ACHN (cell line): ENCODE data around the gene NGFR.

Experiments used
- DNase-seq: peaks from one replicate; pipeline ENCODE4 v3.0.0-alpha.2; 2015
- in situ Hi-C: cut with HindIII; loops from 2 replicates; pipeline ENCODE4 v1.10.0; 2017; ENCODE audit warnings: low sequenced_read_pairs, low pct_ligation_motif_present, low pct_unique_long_range_greater_than_20kb

Gene NGFR

GRCh38 chr17:49510059-49510719 is 15.1 kb downstream of the NGFR start:
- DNase-seq = no peak
- in situ Hi-C loops = no loop called here

GRCh38 chr17:49510720-49511110 is 15.6 kb downstream of the NGFR start:
- DNase-seq = no peak
- in situ Hi-C loops = no loop called here

- no peak for DNase-seq
- in situ Hi-C loops = no loop called here
Measured at GRCh38 chr17:49511810-49512209, 16.7 kb downstream of the NGFR start.

- DNase-seq = no peak
- in situ Hi-C loops = no loop called here
Measured at GRCh38 chr17:49512296-49513043, 17.4 kb downstream of the NGFR start.

GRCh38 chr17:49513044-49513395 is 17.9 kb downstream of the NGFR start:
- in situ Hi-C loops = no loop called here
- DNase-seq = no peak

- in situ Hi-C loops = no loop called here
- DNase-seq = no peak
Measured at GRCh38 chr17:49513641-49514040, 18.5 kb downstream of the NGFR start.

GRCh38 chr17:49514071-49514721 is 19.1 kb downstream of the NGFR start:
- in situ Hi-C loops = no loop called here
- peak; percentile 39 for DNase-seq

- in situ Hi-C loops = no loop called here
- DNase-seq = peak; percentile 92
Measured at GRCh38 chr17:49515196-49515770, 20.2 kb downstream of the NGFR start.

GRCh38 chr17:49516180-49516579 is 21.1 kb downstream of the NGFR start:
- DNase-seq = no peak
- in situ Hi-C loops = no loop called here

- DNase-seq = no peak
- in situ Hi-C loops = no loop called here
Measured at GRCh38 chr17:49518346-49519078, 23.4 kb downstream of the NGFR start.

- no peak for DNase-seq
- in situ Hi-C loops = no loop called here
Measured at GRCh38 chr17:49519781-49520180, 24.7 kb downstream of the NGFR start.

GRCh38 chr17:49520386-49521087 is 25.4 kb downstream of the NGFR start:
- in situ Hi-C loops = no loop called here

GRCh38 chr17:49521088-49521450 is 26.0 kb downstream of the NGFR start:
- DNase-seq = no peak
- in situ Hi-C loops = no loop called here

More at GRCh38 chr17:49520386-49521087, 25.4 kb downstream of the NGFR start:
- DNase-seq = no peak

- in situ Hi-C loops = no loop called here
- DNase-seq = no peak
Measured at GRCh38 chr17:49521471-49522356, 26.6 kb downstream of the NGFR start.

- no peak for DNase-seq
- in situ Hi-C loops = no loop called here
Measured at GRCh38 chr17:49522357-49522890, 27.3 kb downstream of the NGFR start.

- DNase-seq = no peak
- in situ Hi-C loops = no loop called here
Measured at GRCh38 chr17:49523196-49523595, 28.1 kb downstream of the NGFR start.
